K562 (cell line): ENCODE results near the gene GPC3. TPM values are rescaled to one million over a fixed set of nuclear protein-coding genes. Genes with fewer than 3 reads are reported as not detected.

Experiments used
- ATAC-seq: fragments of 200-7000 bp; cut with Tn5 transposase; 3 replicates; pipeline ENCODE4 v1.9.1; 2020; ENCODE audit warnings: moderate library complexity
- BruUV-seq: library from RNA; stranded (reverse); fragments of 400-500 nt; replicated peaks from 2 replicates; lab custom pipeline; 2021; lab: Mats Ljungman, UMichigan
- CTCF ChIA-PET: fragments of 300-600 bp; formaldehyde crosslinking; extraction: SDS; loops from one replicate; lab custom pipeline; 2021; ENCODE audit warnings: low intra/inter-chr PET ratio; lab: Yijun Ruan, JAX
- POLR2A ChIA-PET: fragments of 300-600, 350-650 bp; sonication (Branson Sonifier 250); formaldehyde crosslinking; extraction: SDS; loops from one replicate; lab custom pipeline; 2021; ENCODE audit warnings: antibody characterized with exemption, inconsistent platforms; lab: Yijun Ruan, JAX
- DNase-seq, 4 experiments: peaks; one replicate each; pipeline versions ENCODE4 v3.0.0 to v3.0.0-alpha.2; 2011 to 2018; ENCODE audit warnings: low spot score in 3 of 4, mixed read lengths in 3 of 4; ENCODE audit errors: extremely low read depth in 1 of 4
- FAIRE-seq: peaks from 2 replicates; lab custom pipeline; 2011; peaks lifted over from hg19 to GRCh38; lab: Jason Lieb, UNC
- H2AFZ ChIP-seq: 2 replicates; pipeline ENCODE4 v1.6.0; 2011; ENCODE audit warnings: low read depth, low read length, control low read depth, inconsistent platforms
- H3K27ac ChIP-seq: fragments of 200-600 bp; 3 replicates; pipeline ENCODE4 v1.8.0; 2011; ENCODE audit warnings: low read depth, mild to moderate bottlenecking, control low read depth, inconsistent platforms, low read length, moderate library complexity, mixed read lengths; ENCODE audit errors: extremely low read depth
- H3K27me3 ChIP-seq, 2 experiments: fragments of 300-600 bp in 1 of 2; 2 replicates in 1 of 2; 3 replicates in 1 of 2; pipeline versions ENCODE4 v1.6.0 to v1.8.0; 2011; ENCODE audit warnings: inconsistent platforms in 2 of 2, low read length in 2 of 2, mild to moderate bottlenecking in 1 of 2, mixed read lengths in 1 of 2, moderate library complexity in 1 of 2; ENCODE audit not compliant: control insufficient read depth in 2 of 2, insufficient read depth in 2 of 2
- H3K36me3 ChIP-seq: fragments of 300-600 bp; 3 replicates; pipeline ENCODE4 v1.8.0; 2011; ENCODE audit warnings: mild to moderate bottlenecking, low read length, inconsistent platforms; ENCODE audit not compliant: control insufficient read depth, insufficient read depth
- H3K4me1 ChIP-seq, 2 experiments: fragments of 200-600 bp in 1 of 2; replicated peaks in 1 of 2; 2 replicates in 1 of 2; 3 replicates in 1 of 2; pipeline versions ENCODE4 v1.5.1 to v1.8.0; 2011; ENCODE audit warnings: inconsistent platforms in 2 of 2, low read length in 2 of 2, mild to moderate bottlenecking in 1 of 2, mixed read lengths in 1 of 2, moderate library complexity in 1 of 2; ENCODE audit not compliant: control insufficient read depth in 2 of 2, insufficient read depth in 2 of 2
- H3K4me2 ChIP-seq: 2 replicates; pipeline ENCODE4 v1.6.1; 2011; ENCODE audit warnings: low read length, control low read depth, inconsistent platforms, mixed read lengths; ENCODE audit not compliant: insufficient read depth
- H3K4me3 ChIP-seq: fragments of 200-600 bp; sonication (generic), shearing (Covaris generic); 2 replicates; pipeline ENCODE4 v1.5.1; 2016; ENCODE audit warnings: control low read depth, inconsistent platforms
- H3K79me2 ChIP-seq: fragments of 200-600 bp; 3 replicates; pipeline ENCODE4 v1.8.0; 2011; ENCODE audit warnings: low read length, inconsistent platforms; ENCODE audit not compliant: control insufficient read depth, insufficient read depth
- H3K9ac ChIP-seq, 2 experiments: 2 replicates each; pipeline versions ENCODE4 v1.6.0 to v1.6.1; 2011; ENCODE audit warnings: low read depth in 2 of 2, low read length in 2 of 2, control low read depth in 1 of 2, inconsistent platforms in 1 of 2, mild to moderate bottlenecking in 1 of 2, mixed read lengths in 1 of 2; ENCODE audit not compliant: insufficient read depth in 1 of 2
- H3K9me1 ChIP-seq: one replicate; pipeline ENCODE4 v1.6.0; 2011; ENCODE audit warnings: inconsistent platforms, mild to moderate bottlenecking, low read length, moderate library complexity; ENCODE audit not compliant: control insufficient read depth, insufficient read depth
- H3K9me3 ChIP-seq: replicated peaks from 2 replicates; pipeline ENCODE4 v1.5.1; 2011; ENCODE audit warnings: low read depth, low read length, inconsistent platforms; ENCODE audit not compliant: control insufficient read depth, insufficient read depth
- H4K20me1 ChIP-seq: replicated peaks from 2 replicates; pipeline ENCODE4 v1.6.1; 2011; ENCODE audit warnings: low read length, inconsistent platforms, mixed read lengths; ENCODE audit not compliant: control insufficient read depth, insufficient read depth
- CHD4 ChIP-seq: fragments of 200-600 bp; sonication (generic); IDR thresholded peaks from 3 replicates; pipeline ENCODE4 v1.6.1; 2012; ENCODE audit warnings: low read depth, mild to moderate bottlenecking, mixed read lengths, low read length, inconsistent platforms; ENCODE audit not compliant: insufficient read depth, insufficient replicate concordance, poor library complexity, severe bottlenecking
- DACH1 ChIP-seq: fragments of 450-650 bp; IDR thresholded peaks from 2 replicates; pipeline ENCODE4 v1.6.1; 2018; ENCODE audit not compliant: partially characterized antibody
- E2F8 ChIP-seq: fragments of 450-650 bp; IDR thresholded peaks from 2 replicates; pipeline ENCODE4 v1.7.1; 2018; ENCODE audit warnings: mild to moderate bottlenecking, low read depth; ENCODE audit not compliant: partially characterized antibody
- LARP7 ChIP-seq: fragments of 450-650 bp; IDR thresholded peaks from 2 replicates; pipeline ENCODE4 v1.6.1; 2016
- PATZ1 ChIP-seq: fragments of 250-450 bp; sonication (Bioruptor Pico); IDR thresholded peaks from 2 replicates; pipeline ENCODE4 v1.5.0; 2020; ENCODE audit warnings: mild to moderate bottlenecking, borderline replicate concordance
- SIX5 ChIP-seq, 2 experiments: IDR thresholded peaks; 2 replicates each; pipeline ENCODE4 v1.6.1; 2011; ENCODE audit warnings: low read length in 2 of 2, borderline replicate concordance in 1 of 2, low read depth in 1 of 2, mild to moderate bottlenecking in 1 of 2, moderate library complexity in 1 of 2; ENCODE audit not compliant: insufficient read depth in 1 of 2
- WGBS: fragments of 100-300 bp; shearing (Covaris generic); methylation state at CpG from one replicate; pipeline ENCODE4 v1.1.6; 2016; ENCODE audit warnings: low coverage, mixed read lengths; ENCODE audit not compliant: insufficient coverage; ENCODE audit errors: missing lambda C conversion rate; 5-methylcytosine and 5-hydroxymethylcytosine counted together
- in situ Hi-C: fragments of 300-500 bp; cut with MboI; formaldehyde crosslinking; loops from 4 replicates; pipeline ENCODE4 v1.15.0; 2018; ENCODE audit warnings: inconsistent platforms, mixed read lengths
- intact Hi-C: fragments of 100-400 bp; cut with micrococcal nuclease; formaldehyde crosslinking; loops from 2 replicates; pipeline ENCODE4 v1.14.2; 2022
- polyA plus RNA-seq, 8 experiments: library from polyadenylated mRNA; depleted of rRNA in 4 of 8; stranded (reverse) in 5 of 8; unstranded in 3 of 8; fragments of >200 nt; fragmentation: Nextera tagmentation in 2 of 8; fragmentation: Illumina TruSeq in 1 of 8; extraction: Ambion mirVana in 2 of 8; extraction: Trizol in 1 of 8; gene quantifications; 2 replicates each; pipeline versions ENCODE4 v1.2.1 to v1.2.3, GENCODE V29; 2011 to 2014; ENCODE audit warnings: inconsistent platforms in 1 of 8, missing spikeins in 1 of 8
- total RNA-seq, 7 experiments: library from RNA; depleted of rRNA in 6 of 7; stranded (reverse); fragments of >200 nt in 6 of 7; fragmentation: Illumina TruSeq in 2 of 7; extraction: Trizol in 2 of 7; gene quantifications; 2 replicates each; pipeline versions ENCODE4 v1.2.1 to v1.2.3, GENCODE V29; 2011 to 2021; ENCODE audit warnings: low replicate concordance in 1 of 7
- TF ChIP-seq, protein P1 (sequence below): fragments of 450-650 bp; IDR thresholded peaks from 2 replicates; pipeline ENCODE4 v1.6.1; 2018; ENCODE audit warnings: mild to moderate bottlenecking, low read depth; ENCODE audit not compliant: partially characterized antibody
- TF ChIP-seq, protein P2 (sequence below): IDR thresholded peaks from 3 replicates; pipeline ENCODE4 v1.6.1; 2011; ENCODE audit warnings: borderline replicate concordance, mild to moderate bottlenecking, moderate library complexity; ENCODE audit not compliant: insufficient read length; ENCODE audit errors: extremely low read depth

Gene GPC3
- total and polyA plus RNA-seq, 9 of the 15 experiments (the other 6 are each of a cell fraction or from before 2014, with no cell fraction given) = 0.42 TPM; not detected in 8

DNA sequence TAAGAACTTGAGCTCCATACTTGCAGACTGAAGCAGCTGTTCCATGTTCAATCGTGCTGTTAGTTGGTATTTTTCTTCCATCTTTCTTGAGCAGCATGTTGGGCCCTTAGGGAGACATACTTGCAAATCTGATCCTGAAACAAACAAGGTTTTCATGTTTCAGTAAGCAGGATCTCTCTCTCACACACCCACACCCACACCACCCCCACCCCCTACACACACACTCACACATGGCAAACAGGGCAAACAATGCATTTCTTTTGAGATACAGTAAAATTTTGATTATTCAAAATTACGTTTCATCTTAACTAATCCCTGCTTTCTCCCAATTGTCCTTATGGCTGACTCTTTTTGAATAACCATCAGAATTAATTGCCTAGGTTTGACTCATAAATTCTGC lies 32.3 kb downstream of the GPC3 start (continued):
- TF ChIP-seq CHD4 = no peak

GRCh38 chrX:133951098-133951497 lies 34.3 kb downstream of the GPC3 start:
- H3K4me2 ChIP-seq = no peak overlapping the region
- ChIA-PET POLR2A (interaction anchor here (1.2 kb wide), 1 partner anchor 14 kb away, joined by 3 read pairs; no protein-coding TSS in a partner anchor), CTCF (no interaction called here)
- intact Hi-C loops (no loop called here), in situ Hi-C loops (no loop called here)
- H3K9ac ChIP-seq = no peak overlapping the region
- FAIRE-seq (no peak), ATAC-seq (no peak), DNase-seq (no peak)
- TF ChIP-seq E2F8 (no peak), PATZ1 (CRISPR knock-in tag) (no peak), SIX5 (IDR thresholded peaks at IDR 0.05; ENCODE audit: borderline replicate concordance in 1 of 2, insufficient read depth in 1 of 2, low read depth in 1 of 2, low read length in 2 of 2) (no peak), DACH1 (no peak), LARP7 (no peak)
- TF ChIP-seq, protein P1, sequence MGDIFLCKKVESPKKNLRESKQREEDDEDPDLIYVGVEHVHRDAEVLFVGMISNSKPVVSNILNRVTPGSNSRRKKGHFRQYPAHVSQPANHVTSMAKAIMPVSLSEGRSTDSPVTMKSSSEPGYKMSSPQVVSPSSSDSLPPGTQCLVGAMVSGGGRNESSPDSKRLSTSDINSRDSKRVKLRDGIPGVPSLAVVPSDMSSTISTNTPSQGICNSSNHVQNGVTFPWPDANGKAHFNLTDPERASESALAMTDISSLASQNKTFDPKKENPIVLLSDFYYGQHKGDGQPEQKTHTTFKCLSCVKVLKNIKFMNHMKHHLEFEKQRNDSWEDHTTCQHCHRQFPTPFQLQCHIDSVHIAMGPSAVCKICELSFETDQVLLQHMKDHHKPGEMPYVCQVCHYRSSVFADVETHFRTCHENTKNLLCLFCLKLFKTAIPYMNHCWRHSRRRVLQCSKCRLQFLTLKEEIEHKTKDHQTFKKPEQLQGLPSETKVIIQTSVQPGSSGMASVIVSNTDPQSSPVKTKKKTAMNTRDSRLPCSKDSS = no peak
- TF ChIP-seq, protein P2, sequence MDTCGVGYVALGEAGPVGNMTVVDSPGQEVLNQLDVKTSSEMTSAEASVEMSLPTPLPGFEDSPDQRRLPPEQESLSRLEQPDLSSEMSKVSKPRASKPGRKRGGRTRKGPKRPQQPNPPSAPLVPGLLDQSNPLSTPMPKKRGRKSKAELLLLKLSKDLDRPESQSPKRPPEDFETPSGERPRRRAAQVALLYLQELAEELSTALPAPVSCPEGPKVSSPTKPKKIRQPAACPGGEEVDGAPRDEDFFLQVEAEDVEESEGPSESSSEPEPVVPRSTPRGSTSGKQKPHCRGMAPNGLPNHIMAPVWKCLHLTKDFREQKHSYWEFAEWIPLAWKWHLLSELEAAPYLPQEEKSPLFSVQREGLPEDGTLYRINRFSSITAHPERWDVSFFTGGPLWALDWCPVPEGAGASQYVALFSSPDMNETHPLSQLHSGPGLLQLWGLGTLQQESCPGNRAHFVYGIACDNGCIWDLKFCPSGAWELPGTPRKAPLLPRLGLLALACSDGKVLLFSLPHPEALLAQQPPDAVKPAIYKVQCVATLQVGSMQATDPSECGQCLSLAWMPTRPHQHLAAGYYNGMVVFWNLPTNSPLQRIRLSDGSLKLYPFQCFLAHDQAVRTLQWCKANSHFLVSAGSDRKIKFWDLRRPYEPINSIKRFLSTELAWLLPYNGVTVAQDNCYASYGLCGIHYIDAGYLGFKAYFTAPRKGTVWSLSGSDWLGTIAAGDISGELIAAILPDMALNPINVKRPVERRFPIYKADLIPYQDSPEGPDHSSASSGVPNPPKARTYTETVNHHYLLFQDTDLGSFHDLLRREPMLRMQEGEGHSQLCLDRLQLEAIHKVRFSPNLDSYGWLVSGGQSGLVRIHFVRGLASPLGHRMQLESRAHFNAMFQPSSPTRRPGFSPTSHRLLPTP = no peak
- no peak overlapping the region for H2AFZ ChIP-seq
- 0% methylated on average over 2 of the region's 2 CpGs for WGBS
- no peaks in the 10 kb centered on the region for H3K9me1 ChIP-seq
- H3K4me1 ChIP-seq = no peaks in the 10 kb centered on the region
- H3K79me2 ChIP-seq = no peaks in the 10 kb centered on the region
- H3K9me3 ChIP-seq = no peaks in the 10 kb centered on the region
- no TSS peak for BruUV-seq
- H3K4me3 ChIP-seq = no peak overlapping the region
- H3K36me3 ChIP-seq = no peaks in the 10 kb centered on the region
- H4K20me1 ChIP-seq = no peaks in the 10 kb centered on the region
- H3K27me3 ChIP-seq = no peaks in the 10 kb centered on the region
- no peak overlapping the region for H3K27ac ChIP-seq
